Neural cell (in vitro differentiated cells): ENCODE results near the gene DBN1. TPM values are rescaled to one million over a fixed set of nuclear protein-coding genes. Genes with fewer than 3 reads are reported as not detected.

ENCODE experiments used
- H2AFZ ChIP-seq: fragments of 200-600, 300-800 bp; sonication (generic), shearing (Covaris generic); 2 replicates; pipeline ENCODE4 v1.6.0; 2014; ENCODE audit warnings: low read depth, mild to moderate bottlenecking, antibody characterized with exemption, low read length, moderate library complexity
- H3F3A ChIP-seq: fragments of 200-600 bp; shearing (Covaris generic); 2 replicates; pipeline ENCODE4 v1.6.1; 2016; ENCODE audit warnings: mild to moderate bottlenecking, moderate library complexity, mixed read lengths, antibody characterized with exemption, low read length; ENCODE audit not compliant: insufficient read depth, poor library complexity, severe bottlenecking
- H3K27ac ChIP-seq: fragments of 200-600, 300-800 bp; sonication (generic), shearing (Covaris generic); 2 replicates; pipeline ENCODE4 v1.5.1; 2014; ENCODE audit warnings: mild to moderate bottlenecking, low read length, moderate library complexity
- H3K27me3 ChIP-seq: fragments of 300-800, 200-600 bp; sonication (generic), shearing (Covaris generic); 2 replicates; pipeline ENCODE4 v1.6.0; 2014; ENCODE audit warnings: mild to moderate bottlenecking, low read depth, low read length, moderate library complexity; ENCODE audit not compliant: insufficient read depth
- H3K36me3 ChIP-seq: fragments of 300-800, 200-600 bp; sonication (generic), shearing (Covaris generic); 2 replicates; pipeline ENCODE4 v1.5.1; 2014; ENCODE audit warnings: mild to moderate bottlenecking, antibody characterized with exemption, low read length, moderate library complexity; ENCODE audit not compliant: insufficient read depth
- H3K4me2 ChIP-seq: fragments of 300-800, 200-600 bp; sonication (generic), shearing (Covaris generic); 2 replicates; pipeline ENCODE4 v1.6.0; 2014; ENCODE audit warnings: mild to moderate bottlenecking, low read length
- H3K4me3 ChIP-seq: fragments of 300-800, 200-600 bp; sonication (generic), shearing (Covaris generic); 2 replicates; pipeline ENCODE4 v1.5.1; 2014; ENCODE audit warnings: mild to moderate bottlenecking, low read length, moderate library complexity
- H3K79me2 ChIP-seq: fragments of 200-600 bp; shearing (Covaris generic); replicated peaks from 2 replicates; pipeline ENCODE4 v1.6.0; 2014; ENCODE audit warnings: mild to moderate bottlenecking, low read length, moderate library complexity; ENCODE audit not compliant: insufficient read depth
- H3K9ac ChIP-seq: fragments of 300-800, 200-600 bp; sonication (generic), shearing (Covaris generic); 2 replicates; pipeline ENCODE4 v1.6.1; 2016; ENCODE audit warnings: mild to moderate bottlenecking, low read length, mixed read lengths
- H3K9me2 ChIP-seq: fragments of 200-600 bp; shearing (Covaris generic); 2 replicates; pipeline ENCODE4 v1.6.1; 2016; ENCODE audit warnings: mild to moderate bottlenecking, low read length, mixed read lengths; ENCODE audit not compliant: insufficient read depth
- H3K9me3 ChIP-seq: fragments of 200-600, 300-800 bp; sonication (generic), shearing (Covaris generic); 2 replicates; pipeline ENCODE4 v1.6.1; 2016; ENCODE audit warnings: mild to moderate bottlenecking, mixed run types, low read length, moderate library complexity, mixed read lengths
- H4K20me1 ChIP-seq: fragments of 200-600 bp; shearing (Covaris generic); 2 replicates; pipeline ENCODE4 v1.6.1; 2016; ENCODE audit warnings: mild to moderate bottlenecking, mixed run types; ENCODE audit not compliant: insufficient read depth
- EP300 ChIP-seq: fragments of 450-650 bp; conservative IDR thresholded peaks from 2 replicates; pipeline ENCODE4 v1.6.1; 2014; ENCODE audit warnings: antibody characterized with exemption, mild to moderate bottlenecking, moderate library complexity; ENCODE audit not compliant: poor library complexity, severe bottlenecking
- EZH2 ChIP-seq: fragments of 200-600, 300-800 bp; shearing (Covaris generic), sonication (generic); IDR thresholded peaks from 2 replicates; pipeline ENCODE4 v1.6.1; 2014; ENCODE audit warnings: antibody characterized with exemption, low read length, borderline replicate concordance, mild to moderate bottlenecking; ENCODE audit not compliant: insufficient read depth, poor library complexity, severe bottlenecking
- MXI1 ChIP-seq: fragments of 450-650 bp; conservative IDR thresholded peaks from 2 replicates; pipeline ENCODE4 v1.6.1; 2014; ENCODE audit warnings: antibody characterized with exemption, mild to moderate bottlenecking; ENCODE audit not compliant: poor library complexity, severe bottlenecking
- POLR2AphosphoS5 ChIP-seq: IDR thresholded peaks from 2 replicates; pipeline ENCODE4 v1.6.1; 2012
- RAD21 ChIP-seq: fragments of 450-650 bp; conservative IDR thresholded peaks from 2 replicates; pipeline ENCODE4 v1.6.1; 2014; ENCODE audit warnings: antibody characterized with exemption, mild to moderate bottlenecking, moderate library complexity
- SMC3 ChIP-seq: fragments of 450-650 bp; conservative IDR thresholded peaks from 2 replicates; pipeline ENCODE4 v1.6.1; 2014; ENCODE audit warnings: antibody characterized with exemption, mild to moderate bottlenecking, moderate library complexity; ENCODE audit not compliant: poor library complexity
- TAF1 ChIP-seq: IDR thresholded peaks from 2 replicates; pipeline ENCODE4 v1.6.1; 2012; ENCODE audit warnings: low read depth
- polyA plus RNA-seq: library from polyadenylated mRNA; depleted of rRNA; stranded (reverse); fragments of >200 nt; gene quantifications from 2 replicates; pipeline ENCODE4 v1.2.3, GENCODE V29; 2014
- TF ChIP-seq, protein P1 (sequence below): fragments of 450-650 bp; IDR thresholded peaks from 2 replicates; pipeline ENCODE4 v1.5.1; 2014; ENCODE audit warnings: antibody characterized with exemption, mild to moderate bottlenecking, moderate library complexity; ENCODE audit not compliant: poor library complexity, severe bottlenecking
- TF ChIP-seq, protein P2 (sequence below): IDR thresholded peaks from 2 replicates; pipeline ENCODE4 v1.6.1; 2012; ENCODE audit warnings: borderline replicate concordance

DBN1 gene
- polyA plus RNA-seq, 1 donor from 2014 or later, result 319 TPM

DNA sequence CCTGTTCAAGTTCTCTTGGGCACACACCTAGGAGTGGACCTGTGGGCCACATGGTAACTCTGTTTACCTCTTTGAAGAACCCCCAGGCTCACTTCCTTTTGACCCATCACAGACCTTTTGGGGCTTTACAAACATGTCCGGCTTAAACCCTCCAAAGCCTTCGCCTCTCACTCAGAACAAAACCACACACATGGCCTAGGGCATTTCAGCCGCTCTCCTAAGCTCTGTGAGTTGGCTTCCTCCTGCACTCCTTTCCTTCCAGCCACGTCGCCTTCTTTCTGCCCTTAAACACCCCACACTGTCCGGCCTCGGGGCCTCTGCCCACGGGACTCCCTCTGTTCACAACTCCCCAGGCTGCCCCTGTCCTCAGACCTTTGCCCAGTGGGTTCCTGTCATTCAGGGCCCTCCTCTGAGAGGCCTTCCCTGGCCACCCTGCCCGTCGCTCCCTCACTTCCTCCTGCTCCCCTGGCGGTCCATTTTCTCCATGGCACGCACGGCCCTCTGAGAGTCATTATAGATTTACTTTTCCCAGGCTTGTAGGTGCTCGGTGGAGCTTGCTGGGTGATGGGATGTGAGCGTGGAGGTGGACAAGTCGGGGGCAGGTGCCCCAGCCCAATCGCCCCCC lies 34.3 kb upstream of the DBN1 start:
- Histone ChIP-seq H3K27ac (no peak overlapping the region), H2AFZ (no peak overlapping the region), H3K27me3 (no peaks in the 10 kb centered on the region), H3K4me3 (no peak overlapping the region), H3K79me2 (no peaks in the 10 kb centered on the region), H3K9me2 (no peaks in the 10 kb centered on the region), H3K9me3 (no peaks in the 10 kb centered on the region), H3K36me3 (no peaks in the 10 kb centered on the region), H3K4me2 (no peak overlapping the region), H3K9ac (no peak overlapping the region), H4K20me1 (no peaks in the 10 kb centered on the region), H3F3A (no peaks in the 10 kb centered on the region)
- no peak for TF ChIP-seq EP300

DNA sequence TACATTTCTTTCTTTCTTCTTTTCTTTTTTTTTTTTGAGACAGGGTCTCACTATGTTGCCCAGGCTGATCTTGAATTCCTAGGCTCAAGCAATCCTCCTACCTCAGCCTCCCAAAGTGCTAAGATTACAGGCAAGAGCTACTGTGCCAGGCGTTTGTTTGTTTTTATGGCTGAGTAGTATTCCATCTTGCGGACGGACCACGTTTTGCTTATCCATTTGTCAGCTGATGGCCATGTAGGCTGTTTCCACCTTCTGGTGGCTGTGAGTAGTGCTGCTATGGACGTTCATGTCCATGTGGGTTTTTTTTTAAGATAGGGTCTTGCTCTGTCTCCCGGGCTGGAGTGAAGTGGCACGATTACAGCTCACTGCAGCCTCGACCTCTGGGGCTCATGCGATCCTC lies 33.7 kb upstream of the DBN1 start:
- no peak overlapping the region for H3K4me2 ChIP-seq
- TF ChIP-seq RAD21 (no peak), SMC3 (no peak), EP300 (no peak), EZH2 (no peak), MXI1 (no peak), TAF1 (no peak), POLR2AphosphoS5 (no peak)
- TF ChIP-seq, protein P1, sequence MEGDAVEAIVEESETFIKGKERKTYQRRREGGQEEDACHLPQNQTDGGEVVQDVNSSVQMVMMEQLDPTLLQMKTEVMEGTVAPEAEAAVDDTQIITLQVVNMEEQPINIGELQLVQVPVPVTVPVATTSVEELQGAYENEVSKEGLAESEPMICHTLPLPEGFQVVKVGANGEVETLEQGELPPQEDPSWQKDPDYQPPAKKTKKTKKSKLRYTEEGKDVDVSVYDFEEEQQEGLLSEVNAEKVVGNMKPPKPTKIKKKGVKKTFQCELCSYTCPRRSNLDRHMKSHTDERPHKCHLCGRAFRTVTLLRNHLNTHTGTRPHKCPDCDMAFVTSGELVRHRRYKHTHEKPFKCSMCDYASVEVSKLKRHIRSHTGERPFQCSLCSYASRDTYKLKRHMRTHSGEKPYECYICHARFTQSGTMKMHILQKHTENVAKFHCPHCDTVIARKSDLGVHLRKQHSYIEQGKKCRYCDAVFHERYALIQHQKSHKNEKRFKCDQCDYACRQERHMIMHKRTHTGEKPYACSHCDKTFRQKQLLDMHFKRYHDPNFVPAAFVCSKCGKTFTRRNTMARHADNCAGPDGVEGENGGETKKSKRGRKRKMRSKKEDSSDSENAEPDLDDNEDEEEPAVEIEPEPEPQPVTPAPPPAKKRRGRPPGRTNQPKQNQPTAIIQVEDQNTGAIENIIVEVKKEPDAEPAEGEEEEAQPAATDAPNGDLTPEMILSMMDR, result no peak
- TF ChIP-seq, protein P2, sequence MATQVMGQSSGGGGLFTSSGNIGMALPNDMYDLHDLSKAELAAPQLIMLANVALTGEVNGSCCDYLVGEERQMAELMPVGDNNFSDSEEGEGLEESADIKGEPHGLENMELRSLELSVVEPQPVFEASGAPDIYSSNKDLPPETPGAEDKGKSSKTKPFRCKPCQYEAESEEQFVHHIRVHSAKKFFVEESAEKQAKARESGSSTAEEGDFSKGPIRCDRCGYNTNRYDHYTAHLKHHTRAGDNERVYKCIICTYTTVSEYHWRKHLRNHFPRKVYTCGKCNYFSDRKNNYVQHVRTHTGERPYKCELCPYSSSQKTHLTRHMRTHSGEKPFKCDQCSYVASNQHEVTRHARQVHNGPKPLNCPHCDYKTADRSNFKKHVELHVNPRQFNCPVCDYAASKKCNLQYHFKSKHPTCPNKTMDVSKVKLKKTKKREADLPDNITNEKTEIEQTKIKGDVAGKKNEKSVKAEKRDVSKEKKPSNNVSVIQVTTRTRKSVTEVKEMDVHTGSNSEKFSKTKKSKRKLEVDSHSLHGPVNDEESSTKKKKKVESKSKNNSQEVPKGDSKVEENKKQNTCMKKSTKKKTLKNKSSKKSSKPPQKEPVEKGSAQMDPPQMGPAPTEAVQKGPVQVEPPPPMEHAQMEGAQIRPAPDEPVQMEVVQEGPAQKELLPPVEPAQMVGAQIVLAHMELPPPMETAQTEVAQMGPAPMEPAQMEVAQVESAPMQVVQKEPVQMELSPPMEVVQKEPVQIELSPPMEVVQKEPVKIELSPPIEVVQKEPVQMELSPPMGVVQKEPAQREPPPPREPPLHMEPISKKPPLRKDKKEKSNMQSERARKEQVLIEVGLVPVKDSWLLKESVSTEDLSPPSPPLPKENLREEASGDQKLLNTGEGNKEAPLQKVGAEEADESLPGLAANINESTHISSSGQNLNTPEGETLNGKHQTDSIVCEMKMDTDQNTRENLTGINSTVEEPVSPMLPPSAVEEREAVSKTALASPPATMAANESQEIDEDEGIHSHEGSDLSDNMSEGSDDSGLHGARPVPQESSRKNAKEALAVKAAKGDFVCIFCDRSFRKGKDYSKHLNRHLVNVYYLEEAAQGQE, result no peak
- no peaks in the 10 kb centered on the region for H3K36me3 ChIP-seq

DNA sequence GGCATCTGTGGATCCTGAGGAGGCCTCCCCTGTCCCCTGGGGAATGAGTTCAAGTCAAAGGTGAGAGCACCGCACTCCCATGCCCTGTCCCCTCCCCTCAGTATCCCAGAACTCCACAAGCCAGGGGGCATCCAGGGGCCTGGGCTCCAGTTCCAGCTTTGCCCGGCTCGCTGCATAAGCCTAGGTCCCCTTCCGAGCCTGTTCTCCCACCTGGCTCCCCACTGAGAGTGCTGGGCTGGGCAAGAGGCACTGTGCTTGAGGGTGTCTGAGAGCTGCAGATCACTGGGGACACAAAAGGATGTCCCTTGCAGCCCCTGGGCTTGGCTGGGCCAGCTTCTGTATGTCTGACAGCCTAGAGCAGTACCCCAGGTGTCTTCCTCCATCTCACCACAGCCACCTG lies 31.6 kb upstream of the DBN1 start:
- TF ChIP-seq MXI1 (no peak), POLR2AphosphoS5 (no peak), SMC3 (no peak), EZH2 (no peak), TAF1 (no peak), EP300 (no peak), RAD21 (no peak)
- TF ChIP-seq, protein P1, result no peak
- TF ChIP-seq, protein P2, result no peak
- no peaks in the 10 kb centered on the region for H4K20me1 ChIP-seq
- H3K36me3 ChIP-seq, result no peaks in the 10 kb centered on the region
- H3K79me2 ChIP-seq, result no peaks in the 10 kb centered on the region
- no peaks in the 10 kb centered on the region for H3F3A ChIP-seq
- no peak overlapping the region for H3K27ac ChIP-seq
- H3K27me3 ChIP-seq, result no peaks in the 10 kb centered on the region
- H3K9ac ChIP-seq, result no peak overlapping the region
- no peak overlapping the region for H3K4me3 ChIP-seq
- no peak overlapping the region for H2AFZ ChIP-seq
- H3K9me2 ChIP-seq, result no peaks in the 10 kb centered on the region
- no peak overlapping the region for H3K4me2 ChIP-seq
- H3K9me3 ChIP-seq, result no peaks in the 10 kb centered on the region

More for the DNA sequence above, 33.7 kb upstream of the DBN1 start:
- no peak overlapping the region for H2AFZ ChIP-seq
- H3K9ac ChIP-seq, result no peak overlapping the region
- no peaks in the 10 kb centered on the region for H3K27me3 ChIP-seq
- H3F3A ChIP-seq, result no peaks in the 10 kb centered on the region
- H3K79me2 ChIP-seq, result no peaks in the 10 kb centered on the region
- H3K4me3 ChIP-seq, result no peak overlapping the region
- H3K9me2 ChIP-seq, result no peaks in the 10 kb centered on the region
- H3K9me3 ChIP-seq, result no peaks in the 10 kb centered on the region
- no peak overlapping the region for H3K27ac ChIP-seq
- no peaks in the 10 kb centered on the region for H4K20me1 ChIP-seq
